ENCODE data around the gene MYL9. TPM values are rescaled to one million over a fixed set of nuclear protein-coding genes. Genes with fewer than 3 reads are reported as not detected.
"Not testable (repeated sequence)": the region's sequence is repeated elsewhere in the genome, so short reads cannot be mapped to it uniquely, and the experiment has no call there.

Gene MYL9
- total RNA-seq, 4 donors from 2014 or later: 18.5 to 1,447 (median 245) TPM

DNA sequence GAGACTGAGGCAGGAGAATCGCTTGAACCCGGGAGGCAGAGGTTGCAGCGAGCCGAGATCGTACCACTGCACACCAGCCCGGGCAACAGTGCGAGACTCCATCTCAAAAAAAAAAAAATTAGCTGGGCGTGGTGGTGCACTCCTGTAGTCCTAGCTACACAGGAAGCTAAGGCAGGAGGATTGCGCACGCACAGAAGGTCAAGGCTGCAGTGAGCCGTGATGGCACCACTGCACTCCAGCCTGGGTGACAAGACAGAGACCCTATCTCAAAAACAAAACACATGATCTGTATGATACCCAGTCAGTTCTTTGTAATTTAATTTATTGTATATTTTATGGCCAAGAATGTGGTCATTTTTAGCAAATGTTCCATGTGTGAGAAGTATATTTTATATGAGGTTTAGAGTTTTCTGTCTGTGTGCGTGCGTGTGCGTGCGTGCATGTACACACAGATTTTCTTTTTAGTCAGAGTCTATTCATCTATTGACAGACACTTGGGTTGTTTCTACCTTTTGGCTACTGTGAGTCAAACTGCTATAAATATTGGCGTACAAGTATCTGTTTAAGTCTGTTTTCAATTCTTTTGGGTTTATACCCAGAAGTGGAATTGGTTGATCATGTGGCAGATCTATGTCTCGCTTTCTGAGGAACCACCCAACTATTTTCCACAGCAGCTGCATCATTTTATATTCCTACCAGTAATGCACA is 22.2 kb upstream of the MYL9 start:
- peaks cover 0 to 5% of the 10 kb centered on the region in 2 donors for H3K4me1 ChIP-seq
- intact Hi-C loops (cut with DNase I; ENCODE audit: low total_unique reads): no loop called here
- H3K4me3 ChIP-seq: no peak overlapping the region
- no peak overlapping the region for H3K27ac ChIP-seq
- TF ChIP-seq, protein P1, sequence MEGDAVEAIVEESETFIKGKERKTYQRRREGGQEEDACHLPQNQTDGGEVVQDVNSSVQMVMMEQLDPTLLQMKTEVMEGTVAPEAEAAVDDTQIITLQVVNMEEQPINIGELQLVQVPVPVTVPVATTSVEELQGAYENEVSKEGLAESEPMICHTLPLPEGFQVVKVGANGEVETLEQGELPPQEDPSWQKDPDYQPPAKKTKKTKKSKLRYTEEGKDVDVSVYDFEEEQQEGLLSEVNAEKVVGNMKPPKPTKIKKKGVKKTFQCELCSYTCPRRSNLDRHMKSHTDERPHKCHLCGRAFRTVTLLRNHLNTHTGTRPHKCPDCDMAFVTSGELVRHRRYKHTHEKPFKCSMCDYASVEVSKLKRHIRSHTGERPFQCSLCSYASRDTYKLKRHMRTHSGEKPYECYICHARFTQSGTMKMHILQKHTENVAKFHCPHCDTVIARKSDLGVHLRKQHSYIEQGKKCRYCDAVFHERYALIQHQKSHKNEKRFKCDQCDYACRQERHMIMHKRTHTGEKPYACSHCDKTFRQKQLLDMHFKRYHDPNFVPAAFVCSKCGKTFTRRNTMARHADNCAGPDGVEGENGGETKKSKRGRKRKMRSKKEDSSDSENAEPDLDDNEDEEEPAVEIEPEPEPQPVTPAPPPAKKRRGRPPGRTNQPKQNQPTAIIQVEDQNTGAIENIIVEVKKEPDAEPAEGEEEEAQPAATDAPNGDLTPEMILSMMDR (IDR thresholded peaks at IDR 0.05): no peak
- TF ChIP-seq POLR2A (IDR thresholded peaks at IDR 0.05): no peak
- H3K9me3 ChIP-seq: no peaks in the 10 kb centered on the region
- H3K27me3 ChIP-seq: no peaks in the 10 kb centered on the region
- DNase-seq: no peak
- no peaks in the 10 kb centered on the region for H3K36me3 ChIP-seq

DNA sequence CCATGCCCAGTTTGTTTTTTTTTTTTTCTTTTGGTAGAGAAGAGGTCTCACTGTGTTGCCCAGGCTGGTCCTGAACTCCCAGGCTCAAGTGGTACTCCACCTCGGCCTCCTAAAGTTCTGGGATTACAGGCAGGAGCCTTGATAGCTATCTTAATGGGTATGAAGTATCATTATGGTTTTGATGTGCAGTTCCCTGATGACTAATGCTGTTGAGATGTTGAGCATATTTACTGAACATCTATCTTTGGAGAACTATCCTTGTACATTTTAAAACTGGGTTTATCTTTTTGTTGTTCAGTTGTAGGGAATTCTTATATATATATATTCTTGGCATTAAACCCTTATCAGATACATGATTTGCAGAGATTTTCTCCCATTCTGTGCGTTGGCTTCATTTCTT is 21.4 kb upstream of the MYL9 start:
- Histone ChIP-seq H3K4me3 (no peak overlapping the region), H3K9me3 (no peaks in the 10 kb centered on the region), H3K36me3 (no peaks in the 10 kb centered on the region), H3K27me3 (no peaks in the 10 kb centered on the region), H3K4me1 (peaks cover 0 to 5% of the 10 kb centered on the region in 2 donors), H3K27ac (peak overlapping the region in 1 of 2 donors; percentile 7)
- TF ChIP-seq POLR2A (IDR thresholded peaks at IDR 0.05): no peak
- TF ChIP-seq, protein P1 (IDR thresholded peaks at IDR 0.05): no peak
- no peak for DNase-seq
- intact Hi-C loops (cut with DNase I; ENCODE audit: low total_unique reads): no loop called here

DNA sequence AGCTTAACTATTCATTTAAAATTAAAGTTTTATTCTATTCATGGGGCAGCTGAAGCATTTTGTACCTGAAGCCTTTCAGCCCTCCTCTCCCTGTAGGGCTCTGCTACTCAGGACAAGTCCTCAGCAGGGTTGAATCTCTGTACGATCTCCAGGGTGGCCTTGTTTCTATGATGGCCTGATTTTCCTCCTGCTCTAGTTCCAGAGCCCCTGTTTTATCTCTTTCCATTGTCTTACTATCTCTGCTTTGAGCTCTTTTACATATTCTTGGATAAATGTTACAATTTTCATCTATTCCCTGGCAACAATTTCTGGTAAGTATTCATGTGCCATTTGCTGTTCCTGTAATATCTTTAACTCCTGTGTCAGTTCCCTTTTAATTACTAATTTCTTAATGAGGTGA is 19.8 kb upstream of the MYL9 start:
- intact Hi-C loops (cut with DNase I; ENCODE audit: low total_unique reads): no loop called here
- Histone ChIP-seq H3K27ac (peak overlapping the region in 1 of 2 donors; percentile 50), H3K27me3 (no peaks in the 10 kb centered on the region), H3K4me3 (no peak overlapping the region), H3K36me3 (no peaks in the 10 kb centered on the region), H3K9me3 (no peaks in the 10 kb centered on the region), H3K4me1 (no peaks in the 10 kb centered on the region)
- no peak for DNase-seq
- TF ChIP-seq POLR2A (IDR thresholded peaks at IDR 0.05): no peak
- TF ChIP-seq, protein P1 (IDR thresholded peaks at IDR 0.05): no peak

DNA sequence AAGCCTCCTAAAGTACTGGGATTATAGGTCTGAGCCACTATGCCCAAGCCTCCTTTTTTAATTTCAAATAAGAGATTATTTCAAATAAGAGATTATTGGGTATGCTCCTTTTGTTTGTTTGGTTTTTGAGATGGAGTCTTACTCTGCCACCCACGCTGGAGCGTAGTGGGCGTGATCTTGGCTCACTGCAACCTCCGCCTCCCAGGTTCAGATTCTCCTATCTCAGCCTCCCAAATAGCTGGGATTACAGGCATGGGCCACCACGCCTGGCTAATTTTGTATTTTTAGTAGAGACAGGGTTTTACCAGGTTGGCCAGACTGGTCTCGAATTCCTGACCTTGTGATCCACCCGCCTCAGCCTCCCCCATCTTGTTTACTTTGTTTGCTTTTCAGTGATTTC is 18.9 kb upstream of the MYL9 start:
- H3K27ac ChIP-seq; H3K36me3 ChIP-seq; H3K4me1 ChIP-seq; H3K9me3 ChIP-seq; H3K27me3 ChIP-seq; H3K4me3 ChIP-seq; intact Hi-C loops (cut with DNase I; ENCODE audit: low total_unique reads); DNase-seq: not testable (repeated sequence)

DNA sequence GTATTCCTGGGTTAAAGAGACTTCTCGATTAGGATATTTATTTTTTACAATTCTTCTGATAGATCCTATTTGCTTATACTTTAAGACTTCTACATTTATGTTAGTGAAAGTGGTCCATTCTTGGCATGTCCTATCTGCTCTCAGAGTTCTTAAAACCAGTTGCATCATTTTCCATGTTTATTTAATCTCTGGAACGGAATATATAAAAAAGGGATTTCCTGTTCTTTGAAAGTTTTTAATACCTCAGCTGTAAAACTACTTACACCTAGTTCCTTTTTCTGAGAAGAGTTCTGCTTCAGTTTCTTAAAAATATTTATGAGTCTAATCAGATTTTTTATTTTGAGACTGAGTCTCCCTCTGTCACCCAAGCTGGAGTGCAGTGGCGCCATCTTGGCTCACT is 18.0 kb upstream of the MYL9 start:
- Histone ChIP-seq H3K9me3 (no peaks in the 10 kb centered on the region), H3K4me1 (no peaks in the 10 kb centered on the region), H3K4me3 (no peak overlapping the region), H3K27me3 (no peaks in the 10 kb centered on the region), H3K36me3 (no peaks in the 10 kb centered on the region), H3K27ac (no peak overlapping the region)
- intact Hi-C loops (cut with DNase I; ENCODE audit: low total_unique reads): no loop called here
- DNase-seq: no peak
- no peak for TF ChIP-seq POLR2A (IDR thresholded peaks at IDR 0.05)
- TF ChIP-seq, protein P1 (IDR thresholded peaks at IDR 0.05): no peak

Data from uterus (tissue), 4 donors.